ENCODE measurements around the gene NASP. TPM values are rescaled to one million over a fixed set of nuclear protein-coding genes. Genes with fewer than 3 reads are reported as not detected.
A peak's percentile ranks its signal among the peaks of the same experiment; 100 is the strongest.

Gene NASP
- 10 to 100 TPM; 31.0 to 39.2 TPM for total RNA-seq

GRCh38 chr1:45583666-45584350, at the start of gene NASP:
Gene NASP, plus strand, starts transcription at chr1:45584041. Its CDS starts 106 bp downstream, at chr1:45584147.
- TF ChIP-seq POLR2A (IDR thresholded peaks at IDR 0.05), result peak; percentile 70 to 95 (median 95)
- no peak for TF ChIP-seq CTCF (IDR thresholded peaks at IDR 0.05)
- intact Hi-C loops (cut with DNase I), result no loop called here
- peaks cover 22% of the 10 kb centered on the region for H3K4me1 ChIP-seq
- ATAC-seq (peak; percentile 79), DNase-seq (peak; percentile 89 to 91 (median 90))
- no peaks in the 10 kb centered on the region for H3K9me3 ChIP-seq
- no peaks in the 10 kb centered on the region for H3K27me3 ChIP-seq
- H3K27ac ChIP-seq, result peak within 1 kb of the TSS; percentile 73 to 96 (median 89)
- WGBS, 2 donors, result 0 to 1% methylated on average over 17 to 40 of the region's 41 CpGs
- H3K36me3 ChIP-seq (replicated peaks in 1 of 2; ENCODE audit: insufficient read depth in 1 of 2, low read depth in 2 of 2), result no peaks in the 10 kb centered on the region
- H3K4me3 ChIP-seq, result peak within 1 kb of the TSS; percentile 75 to 83

DNA sequence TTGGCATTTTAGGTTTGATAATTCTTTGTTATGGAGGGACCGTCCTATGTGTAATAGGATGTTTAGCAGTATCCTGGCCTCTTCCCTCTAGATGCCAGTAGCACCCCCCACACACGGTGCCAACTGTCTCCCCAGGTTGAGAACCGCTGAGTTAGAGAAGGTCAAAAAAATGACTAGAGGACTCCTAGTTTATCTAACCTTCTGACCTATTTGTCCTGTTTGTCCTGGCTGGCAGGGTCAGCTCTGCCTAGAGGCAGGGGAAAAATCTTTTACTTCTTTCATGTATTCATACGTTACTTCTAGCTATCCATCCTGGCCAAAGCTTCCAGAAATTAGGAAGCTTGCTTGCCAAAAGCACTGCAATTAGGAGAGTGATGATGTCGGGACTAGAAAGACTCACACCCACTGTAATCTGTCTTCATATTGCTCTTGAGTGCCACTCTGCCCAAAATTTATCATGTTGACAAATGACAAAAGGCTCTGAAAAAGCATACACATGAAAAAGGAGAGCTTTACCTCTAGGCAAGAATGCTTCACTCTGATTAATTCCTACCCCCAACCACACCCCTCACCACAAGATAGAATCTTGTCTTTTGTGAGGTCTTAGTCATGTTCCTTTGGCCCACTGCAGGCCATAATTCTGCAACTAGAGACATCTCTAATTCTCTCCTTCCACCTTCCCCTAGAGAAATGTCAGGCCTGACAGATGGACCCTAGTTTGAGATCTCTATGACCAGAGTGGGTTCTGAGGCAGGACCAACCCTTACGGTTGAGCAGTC, 47.7 kb upstream of the NASP start:
- H3K4me1 ChIP-seq, result no peaks in the 10 kb centered on the region
- no peak for TF ChIP-seq CTCF (IDR thresholded peaks at IDR 0.05)
- TF ChIP-seq POLR2A (IDR thresholded peaks at IDR 0.05), result no peak
- H3K27ac ChIP-seq, result no peak overlapping the region
- no peaks in the 10 kb centered on the region for H3K36me3 ChIP-seq (replicated peaks in 1 of 2; ENCODE audit: insufficient read depth in 1 of 2, low read depth in 2 of 2)
- DNase-seq, result no peak
- no peak for ATAC-seq
- intact Hi-C loops (cut with DNase I), result no loop called here
- no peaks in the 10 kb centered on the region for H3K27me3 ChIP-seq
- WGBS, 2 donors, result 66 to 69% methylated on average over 6 of the region's 6 CpGs
- H3K4me3 ChIP-seq, result no peak overlapping the region
- no peaks in the 10 kb centered on the region for H3K9me3 ChIP-seq

DNA sequence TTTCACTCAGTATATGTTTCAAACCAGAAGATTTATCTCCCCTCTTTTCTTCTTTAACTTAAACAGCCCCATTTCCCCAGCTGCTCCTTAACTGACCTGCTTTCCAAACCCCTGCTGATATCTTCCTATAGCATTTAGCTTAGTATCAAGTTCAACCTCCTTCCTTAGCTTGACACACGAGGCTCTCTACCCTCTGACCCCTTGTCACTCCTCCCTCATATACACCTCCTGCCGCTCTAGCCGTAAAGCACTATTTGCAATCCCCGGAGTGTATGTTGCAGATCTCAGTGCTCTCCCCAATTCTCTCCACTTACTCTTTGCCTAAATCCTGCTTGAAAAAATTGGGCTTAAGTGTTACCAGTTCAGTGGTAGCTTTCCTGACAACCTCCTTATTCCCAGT, 47.0 kb upstream of the NASP start:
- H3K9me3 ChIP-seq, result no peaks in the 10 kb centered on the region
- H3K36me3 ChIP-seq (replicated peaks in 1 of 2; ENCODE audit: insufficient read depth in 1 of 2, low read depth in 2 of 2), result no peaks in the 10 kb centered on the region
- no peak overlapping the region for H3K4me3 ChIP-seq
- no peak for TF ChIP-seq POLR2A (IDR thresholded peaks at IDR 0.05)
- TF ChIP-seq CTCF (IDR thresholded peaks at IDR 0.05), result no peak
- WGBS, 2 donors, result 72 to 75% methylated on average over 4 of the region's 4 CpGs
- H3K27me3 ChIP-seq, result no peaks in the 10 kb centered on the region
- DNase-seq (no peak), ATAC-seq (no peak)
- H3K4me1 ChIP-seq, result no peaks in the 10 kb centered on the region
- intact Hi-C loops (cut with DNase I), result no loop called here
- no peak overlapping the region for H3K27ac ChIP-seq

- no peak for TF ChIP-seq POLR2A (IDR thresholded peaks at IDR 0.05)
- no peak for TF ChIP-seq CTCF (IDR thresholded peaks at IDR 0.05)
- Histone ChIP-seq H3K27me3 (no peaks in the 10 kb centered on the region), H3K27ac (no peak overlapping the region), H3K4me3 (no peak overlapping the region), H3K4me1 (peaks cover 9% of the 10 kb centered on the region), H3K9me3 (no peaks in the 10 kb centered on the region), H3K36me3 (replicated peaks in 1 of 2; ENCODE audit: insufficient read depth in 1 of 2, low read depth in 2 of 2) (no peaks in the 10 kb centered on the region)
- DNase-seq, result no peak
- whole genome bisulfite sequencing, 2 donors, result 91 to 100% methylated on average over 1 of the region's 1 CpG
- intact Hi-C loops (cut with DNase I), result no loop called here
- ATAC-seq, result no peak
These were observed 42.6 kb upstream of the NASP start for GRCh38 chr1:45541193-45541592.
